Erythroblast (primary cell): ENCODE measurements around the gene TBRG1.
"Not testable (repeated sequence)": the region's sequence is repeated elsewhere in the genome, so short reads cannot be mapped to it uniquely, and the experiment has no call there.

Source experiments
- DNase-seq, 2 experiments: peaks; one replicate each; lab custom pipeline; 2025; lab: John Stamatoyannopoulos, UW
- GATA1 ChIP-seq: IDR thresholded peaks from 2 replicates; pipeline ENCODE4 v1.6.1; 2011; ENCODE audit warnings: low read depth, mild to moderate bottlenecking, control low read depth, low read length, moderate library complexity
- POLR2A ChIP-seq: IDR thresholded peaks from 2 replicates; pipeline ENCODE4 v1.6.1; 2011; ENCODE audit warnings: mild to moderate bottlenecking, low read length

The TBRG1 gene

GRCh38 chr11:124600621-124601320, 21.9 kb upstream of the TBRG1 start:
- TF ChIP-seq GATA1: no peak
- no peak for TF ChIP-seq POLR2A
- no peak for DNase-seq

- TF ChIP-seq POLR2A: no peak
- no peak for TF ChIP-seq GATA1
- DNase-seq: no peak
Measured at GRCh38 chr11:124602193-124602592, 20.5 kb upstream of the TBRG1 start.

GRCh38 chr11:124602723-124603122, 19.9 kb upstream of the TBRG1 start:
- not testable (repeated sequence) for DNase-seq

- DNase-seq: no peak
- TF ChIP-seq GATA1 (no peak), POLR2A (no peak)
Measured at GRCh38 chr11:124605719-124606118, 16.9 kb upstream of the TBRG1 start.

GRCh38 chr11:124608147-124608546, 14.5 kb upstream of the TBRG1 start:
- DNase-seq: peak in 1 of 2 experiments; percentile 15

GRCh38 chr11:124610295-124610694, 12.4 kb upstream of the TBRG1 start:
- TF ChIP-seq GATA1 (no peak), POLR2A (no peak)
- DNase-seq: no peak

More at GRCh38 chr11:124608147-124608546, 14.5 kb upstream of the TBRG1 start:
- no peak for TF ChIP-seq POLR2A
- no peak for TF ChIP-seq GATA1

- no peak for DNase-seq
- TF ChIP-seq POLR2A: no peak
- no peak for TF ChIP-seq GATA1
Measured at GRCh38 chr11:124611064-124611463, 11.6 kb upstream of the TBRG1 start, which contains the start of gene PANX3. PANX3 (plus strand) TSS chr11:124611428; CDS start chr11:124611557, 129 bp downstream.

- DNase-seq: no peak
- TF ChIP-seq GATA1: no peak
- TF ChIP-seq POLR2A: no peak
Measured at GRCh38 chr11:124612045-124612444, 10.6 kb upstream of the TBRG1 start.

GRCh38 chr11:124612567-124613246, 10.0 kb upstream of the TBRG1 start:
- no peak for DNase-seq
- no peak for TF ChIP-seq POLR2A
- no peak for TF ChIP-seq GATA1

- TF ChIP-seq POLR2A: no peak
- no peak for TF ChIP-seq GATA1
- no peak for DNase-seq
Measured at GRCh38 chr11:124618863-124619262, 3.8 kb upstream of the TBRG1 start.

GRCh38 chr11:124623861-124624525, 1.3 kb downstream of the TBRG1 start:
- TF ChIP-seq GATA1: no peak
- TF ChIP-seq POLR2A: no peak
- DNase-seq: peak in 1 of 2 experiments; percentile 25

GRCh38 chr11:124625504-124626168, 3.0 kb downstream of the TBRG1 start:
- TF ChIP-seq POLR2A (no peak), GATA1 (no peak)
- peak in 1 of 2 experiments; percentile 9 for DNase-seq

GRCh38 chr11:124627546-124627945, 4.9 kb downstream of the TBRG1 start:
- no peak for DNase-seq
- TF ChIP-seq POLR2A (no peak), GATA1 (no peak)

- no peak for TF ChIP-seq POLR2A
- TF ChIP-seq GATA1: no peak
- no peak for DNase-seq
Measured at GRCh38 chr11:124629961-124630360, 7.3 kb downstream of the TBRG1 start.
